SJCRH30 (cell line): ENCODE measurements around the gene PLAGL2. TPM values are rescaled to one million over a fixed set of nuclear protein-coding genes. Genes with fewer than 3 reads are reported as not detected.

Experiments
- DNase-seq, 2 experiments: peaks; one replicate each; pipeline ENCODE4 v3.0.0-alpha.2; 2015 to 2020
- H3K27ac ChIP-seq: fragments of 250-450 bp; sonication (Bioruptor Pico); 2 replicates; pipeline ENCODE4 v1.5.1; 2020; ENCODE audit warnings: mild to moderate bottlenecking, moderate library complexity
- H3K27me3 ChIP-seq: fragments of 250-450 bp; sonication (Bioruptor Pico); 2 replicates; pipeline ENCODE4 v1.5.1; 2020; ENCODE audit warnings: mild to moderate bottlenecking, moderate library complexity
- H3K36me3 ChIP-seq: fragments of 250-450 bp; sonication (Bioruptor Pico); 2 replicates; pipeline ENCODE4 v1.5.1; 2020; ENCODE audit warnings: mild to moderate bottlenecking, moderate library complexity
- H3K4me1 ChIP-seq: fragments of 250-450 bp; sonication (Bioruptor Pico); 2 replicates; pipeline ENCODE4 v1.5.1; 2020; ENCODE audit warnings: mild to moderate bottlenecking, moderate library complexity
- H3K4me3 ChIP-seq: fragments of 250-450 bp; sonication (Bioruptor Pico); 2 replicates; pipeline ENCODE4 v1.5.1; 2020; ENCODE audit warnings: mild to moderate bottlenecking, moderate library complexity
- H3K9me3 ChIP-seq: fragments of 250-450 bp; sonication (Bioruptor Pico); replicated peaks from 2 replicates; pipeline ENCODE4 v1.5.1; 2020; ENCODE audit warnings: mild to moderate bottlenecking, moderate library complexity
- total RNA-seq: library from RNA; depleted of rRNA; stranded (reverse); fragments of >200 nt; shearing (Covaris generic); gene quantifications from 2 replicates; pipeline ENCODE4 v1.2.3, GENCODE V29; 2014

The PLAGL2 gene
- total RNA-seq, 1 experiment from 2014 or later: 21.5 TPM

DNA sequence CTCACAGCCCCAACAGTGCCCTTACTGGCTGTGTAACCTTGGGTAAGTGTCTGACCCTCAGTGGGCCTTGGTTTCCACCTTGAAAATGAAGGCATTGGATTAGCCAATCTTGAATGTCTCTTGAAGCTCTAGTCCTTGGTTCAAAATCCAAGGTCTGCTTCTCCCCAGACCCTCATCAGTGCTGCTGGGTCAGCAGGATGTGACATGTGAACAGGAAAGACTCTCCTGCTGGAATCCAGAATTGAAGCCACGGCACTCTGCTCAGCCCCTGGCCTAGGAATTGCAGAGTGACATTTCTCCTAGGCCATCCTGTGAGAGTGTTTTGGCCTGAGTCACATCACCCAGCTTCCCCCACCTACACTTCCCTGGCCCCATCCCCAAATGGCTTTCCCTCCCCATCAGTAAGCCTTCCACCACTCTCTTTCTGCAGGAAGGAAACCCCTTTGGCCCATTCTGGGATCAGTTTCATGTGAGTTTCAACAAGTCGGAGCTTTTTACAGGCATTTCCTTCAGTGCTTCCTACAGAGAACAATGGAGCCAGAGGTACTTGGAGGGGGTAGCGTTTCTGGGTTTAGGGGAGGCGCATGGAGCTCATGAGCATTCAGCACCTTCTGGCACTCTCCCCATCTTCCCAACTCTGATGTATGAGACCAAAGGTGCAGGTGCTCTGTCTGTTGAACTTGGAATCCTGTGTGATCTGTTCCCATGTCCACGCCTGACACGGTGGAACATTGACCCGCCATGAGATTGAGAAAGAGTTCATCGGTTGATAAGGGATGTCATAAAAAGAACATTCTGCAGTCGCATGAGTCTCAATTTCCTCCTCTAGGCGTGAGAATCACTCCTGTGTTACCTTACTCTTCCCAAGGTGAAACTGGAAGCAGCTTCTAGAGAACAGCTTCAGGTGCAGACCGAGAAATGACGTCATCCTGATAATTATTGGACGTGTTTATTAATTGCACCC is 8.9 kb upstream of the PLAGL2 start:
- peaks cover 60% of the 10 kb centered on the region for H3K36me3 ChIP-seq

DNA sequence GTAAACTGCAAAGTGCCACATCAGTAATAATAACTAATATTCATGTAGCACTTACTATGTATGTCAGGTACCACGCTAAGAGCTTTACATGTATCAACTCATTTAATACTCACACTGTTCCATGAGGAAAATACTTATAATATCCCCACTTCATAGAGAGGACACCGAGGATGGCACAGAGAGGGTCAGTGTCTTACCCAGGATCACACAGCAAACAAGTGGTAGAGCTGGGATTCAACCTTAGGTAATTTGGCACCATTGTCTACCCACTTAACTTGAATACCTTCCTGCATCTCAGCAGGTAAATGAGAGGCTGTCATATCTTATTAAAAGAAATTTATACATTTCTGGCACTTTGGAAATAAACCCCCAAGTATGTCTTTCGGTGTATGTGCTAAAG is 8.2 kb upstream of the PLAGL2 start:
- Histone ChIP-seq H3K4me1 (peaks cover 2% of the 10 kb centered on the region; the same call in 1 of the 2 replicates), H3K27ac (no peak overlapping the region), H3K4me3 (no peak overlapping the region), H3K36me3 (peaks cover 60% of the 10 kb centered on the region), H3K9me3 (no peaks in the 10 kb centered on the region), H3K27me3 (no peaks in the 10 kb centered on the region)
- DNase-seq: no peak

More for the DNA sequence above, 8.9 kb upstream of the PLAGL2 start:
- DNase-seq: no peak
- Histone ChIP-seq H3K27me3 (no peaks in the 10 kb centered on the region), H3K4me3 (no peak overlapping the region), H3K27ac (no peak overlapping the region), H3K4me1 (no peaks in the 10 kb centered on the region), H3K9me3 (no peaks in the 10 kb centered on the region)

GRCh38 chr20:32215147-32215546 is 7.6 kb upstream of the PLAGL2 start:
- peaks cover 61% of the 10 kb centered on the region for H3K36me3 ChIP-seq
- DNase-seq: no peak

GRCh38 chr20:32213870-32214269 is 6.3 kb upstream of the PLAGL2 start:
- no peak for DNase-seq
- no peaks in the 10 kb centered on the region for H3K9me3 ChIP-seq
- H3K4me1 ChIP-seq: peaks cover 20% of the 10 kb centered on the region
- H3K27ac ChIP-seq: no peak overlapping the region
- no peak overlapping the region for H3K4me3 ChIP-seq
- H3K36me3 ChIP-seq: peaks cover 55% of the 10 kb centered on the region
- no peaks in the 10 kb centered on the region for H3K27me3 ChIP-seq

More at GRCh38 chr20:32215147-32215546, 7.6 kb upstream of the PLAGL2 start:
- Histone ChIP-seq H3K9me3 (no peaks in the 10 kb centered on the region), H3K4me1 (peaks cover 8% of the 10 kb centered on the region), H3K4me3 (no peak overlapping the region), H3K27ac (no peak overlapping the region), H3K27me3 (no peaks in the 10 kb centered on the region)

DNA sequence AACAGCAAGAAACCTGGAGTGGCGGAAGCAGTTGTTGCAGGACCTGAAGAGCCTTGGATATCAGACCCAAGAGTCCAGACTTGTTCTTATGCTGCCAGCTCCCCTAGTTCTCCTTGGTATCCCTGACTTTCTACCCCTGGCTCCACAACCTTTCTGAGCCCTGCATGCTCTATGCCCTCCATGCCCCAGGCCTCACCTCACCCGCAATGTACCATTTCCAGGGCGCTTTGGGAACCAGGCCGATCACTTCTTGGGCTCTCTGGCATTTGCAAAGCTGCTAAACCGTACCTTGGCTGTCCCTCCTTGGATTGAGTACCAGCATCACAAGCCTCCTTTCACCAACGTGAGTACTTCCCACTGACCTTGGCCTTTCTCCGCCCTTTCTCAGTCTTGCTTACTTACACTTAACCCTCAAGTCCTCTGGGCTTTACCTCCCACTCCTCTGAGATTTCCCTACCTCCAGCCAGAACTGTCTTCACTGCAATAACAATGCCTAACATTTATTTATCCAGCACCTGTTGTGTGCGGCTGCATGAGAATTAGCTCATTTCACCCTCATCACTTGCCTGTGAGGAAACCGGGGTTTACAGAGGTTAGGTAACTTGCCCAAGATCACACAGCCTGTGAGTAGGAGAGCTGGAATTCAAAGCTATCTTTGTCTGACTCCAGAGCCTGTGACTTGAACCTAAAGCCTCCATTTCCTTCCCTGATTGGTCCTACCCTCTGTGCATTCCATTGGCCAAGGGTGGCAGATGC is 2.5 kb upstream of the PLAGL2 start:
- peaks cover 29% of the 10 kb centered on the region for H3K4me1 ChIP-seq
- no peak overlapping the region for H3K4me3 ChIP-seq
- DNase-seq: peak; percentile 53 to 79
- H3K36me3 ChIP-seq: peaks cover 28% of the 10 kb centered on the region
- peak overlapping the region; percentile 54 for H3K27ac ChIP-seq
- no peaks in the 10 kb centered on the region for H3K9me3 ChIP-seq
- H3K27me3 ChIP-seq: no peaks in the 10 kb centered on the region

DNA sequence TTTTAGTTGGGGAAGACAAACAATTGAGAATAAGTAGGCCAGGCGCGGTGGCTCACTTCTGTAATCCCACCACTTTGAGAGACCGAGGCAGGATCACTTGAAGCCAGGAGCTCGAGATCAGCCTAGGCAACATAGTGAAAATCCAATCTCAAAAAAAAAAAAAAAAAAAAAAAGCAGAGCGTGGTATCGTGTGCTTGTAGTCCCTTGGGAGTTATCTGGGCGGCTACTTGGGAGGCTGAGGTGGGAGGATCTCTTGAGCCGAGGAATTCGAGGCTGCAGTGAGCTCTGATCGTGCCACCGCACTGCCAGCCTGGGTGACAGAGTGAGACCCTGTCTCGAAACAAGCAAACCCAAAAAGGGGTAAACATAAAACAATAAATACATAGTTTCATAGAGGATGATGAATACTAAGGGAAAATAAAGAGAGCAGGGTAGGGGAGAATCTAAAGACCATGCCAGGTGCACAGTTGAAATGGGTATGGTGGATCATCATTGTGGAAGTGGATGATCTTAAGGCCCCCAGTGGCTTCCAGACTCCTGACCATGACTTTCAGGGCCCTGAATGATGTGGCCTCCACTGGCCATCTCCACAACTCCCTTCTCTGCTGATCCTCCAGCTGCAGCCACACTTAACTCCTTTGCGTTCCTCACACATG is 1.1 kb upstream of the PLAGL2 start:
- Histone ChIP-seq H3K27ac (no peak overlapping the region), H3K4me3 (peak overlapping the region; percentile 95), H3K27me3 (no peaks in the 10 kb centered on the region), H3K4me1 (peaks cover 29% of the 10 kb centered on the region), H3K9me3 (no peaks in the 10 kb centered on the region), H3K36me3 (peaks cover 22% of the 10 kb centered on the region)
- DNase-seq: peak in 1 of 2 experiments; percentile 33

- H3K9me3 ChIP-seq: no peaks in the 10 kb centered on the region
- peak overlapping the region; percentile 51 for H3K27ac ChIP-seq
- no peaks in the 10 kb centered on the region for H3K27me3 ChIP-seq
- peak; percentile 17 to 41 for DNase-seq
- H3K4me3 ChIP-seq: peak overlapping the region; percentile 95
- peaks cover 29% of the 10 kb centered on the region for H3K4me1 ChIP-seq
- peaks cover 21% of the 10 kb centered on the region; the same call in 1 of the 2 replicates for H3K36me3 ChIP-seq
These were observed 550 bp downstream of the PLAGL2 start for GRCh38 chr20:32206760-32207625.

GRCh38 chr20:32205843-32206759 is 1.4 kb downstream of the PLAGL2 start:
- Histone ChIP-seq H3K4me1 (peaks cover 29% of the 10 kb centered on the region), H3K4me3 (peak overlapping the region; percentile 95), H3K9me3 (no peaks in the 10 kb centered on the region), H3K27me3 (no peaks in the 10 kb centered on the region), H3K36me3 (peaks cover 23% of the 10 kb centered on the region), H3K27ac (no peak overlapping the region)
- DNase-seq: no peak

- H3K9me3 ChIP-seq: no peaks in the 10 kb centered on the region
- no peak overlapping the region for H3K27ac ChIP-seq
- peaks cover 27% of the 10 kb centered on the region for H3K36me3 ChIP-seq
- no peak overlapping the region for H3K4me3 ChIP-seq
- DNase-seq: no peak
- no peaks in the 10 kb centered on the region for H3K27me3 ChIP-seq
- H3K4me1 ChIP-seq: peaks cover 22% of the 10 kb centered on the region
These were observed 2.3 kb downstream of the PLAGL2 start for GRCh38 chr20:32205110-32205842.

- Histone ChIP-seq H3K27ac (no peak overlapping the region), H3K4me1 (peaks cover 14% of the 10 kb centered on the region), H3K27me3 (no peaks in the 10 kb centered on the region), H3K36me3 (peaks cover 35% of the 10 kb centered on the region), H3K9me3 (no peaks in the 10 kb centered on the region), H3K4me3 (no peak overlapping the region)
- DNase-seq: no peak
These were observed 3.1 kb downstream of the PLAGL2 start for GRCh38 chr20:32204205-32205109.

DNA sequence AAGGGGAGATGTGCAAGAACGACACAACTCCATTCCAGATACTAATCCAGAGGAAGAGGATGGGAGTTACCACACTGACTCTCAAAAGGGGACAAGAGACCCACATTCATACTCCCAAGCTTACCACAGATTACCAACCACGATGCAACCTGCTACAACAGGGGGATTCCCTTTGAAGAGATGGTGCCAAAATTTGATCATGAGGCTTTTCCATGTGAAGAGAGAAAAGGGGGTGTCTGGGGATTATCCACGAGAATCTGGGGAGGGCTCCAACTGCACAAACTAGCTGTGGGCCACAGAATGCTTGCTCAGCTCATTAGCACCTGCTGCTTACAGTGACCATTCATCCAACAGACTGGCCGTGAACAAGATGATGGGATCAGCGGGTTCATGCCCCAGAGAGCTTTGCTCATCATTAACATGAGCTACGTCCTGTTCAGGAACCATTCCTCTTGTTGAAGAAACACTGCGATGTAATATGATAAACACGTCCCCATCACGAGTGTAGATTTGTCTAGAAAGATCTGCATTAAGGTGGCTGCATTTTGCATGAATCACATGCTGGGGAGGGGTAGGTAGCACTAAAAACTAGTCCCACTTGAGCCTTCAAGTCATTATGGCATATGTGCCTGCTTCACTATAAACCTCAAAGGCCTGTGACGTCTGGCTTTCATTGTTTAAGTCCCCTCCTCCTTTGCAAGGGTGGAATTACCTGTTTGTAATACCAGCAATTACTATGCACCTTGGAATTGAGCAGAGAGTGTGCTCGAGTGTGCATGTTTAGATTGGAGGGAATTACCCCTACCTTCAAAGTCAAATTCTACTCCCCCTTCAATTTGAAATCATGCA is 4.0 kb downstream of the PLAGL2 start:
- no peaks in the 10 kb centered on the region for H3K9me3 ChIP-seq
- H3K27ac ChIP-seq: no peak overlapping the region
- peaks cover 9% of the 10 kb centered on the region; the same call in 1 of the 2 replicates for H3K4me1 ChIP-seq
- H3K36me3 ChIP-seq: peaks cover 44% of the 10 kb centered on the region
- no peak for DNase-seq
- no peak overlapping the region for H3K4me3 ChIP-seq
- H3K27me3 ChIP-seq: no peaks in the 10 kb centered on the region
